Caco-2 (cell line): ENCODE results near the gene ANKRD44. TPM values are rescaled to one million over a fixed set of nuclear protein-coding genes. Genes with fewer than 3 reads are reported as not detected.

ENCODE experiments used
- BruUV-seq: library from RNA; stranded (reverse); fragments of 400-500 nt; replicated peaks from 2 replicates; lab custom pipeline; 2021; lab: Mats Ljungman, UMichigan
- CTCF ChIA-PET: fragments of 300-600 bp; sonication (Branson Sonifier 250); formaldehyde crosslinking; loops from one replicate; lab custom pipeline; 2022; ENCODE audit warnings: antibody characterized with exemption; lab: Charles Lee
- POLR2A ChIA-PET: fragments of 300-600 bp; sonication (Branson Sonifier 250); formaldehyde crosslinking; loops from one replicate; lab custom pipeline; 2022; ENCODE audit warnings: antibody characterized with exemption; lab: Charles Lee
- DNase-seq, 2 experiments: peaks; one replicate each; pipeline versions ENCODE4 v3.0.0 to v3.0.0-alpha.2; 2020 to 2022
- H3K27me3 ChIP-seq: replicated peaks from 2 replicates; pipeline ENCODE4 v1.6.0; 2011; ENCODE audit warnings: low read length; ENCODE audit not compliant: control insufficient read depth, insufficient read depth
- H3K36me3 ChIP-seq: 2 replicates; pipeline ENCODE4 v1.5.1; 2011; ENCODE audit warnings: low read length; ENCODE audit not compliant: control insufficient read depth, insufficient read depth
- H3K4me1 ChIP-seq: fragments of 250-450 bp; sonication (Bioruptor Pico); 2 replicates; pipeline ENCODE4 v1.5.1; 2020; ENCODE audit warnings: mild to moderate bottlenecking
- H3K4me3 ChIP-seq: 2 replicates; pipeline ENCODE4 v1.5.1; 2011; ENCODE audit warnings: low read depth, mild to moderate bottlenecking, control low read depth, low read length
- H3K9me3 ChIP-seq: fragments of 250-450 bp; sonication (Bioruptor Pico); 2 replicates; pipeline ENCODE4 v1.5.1; 2020; ENCODE audit warnings: mild to moderate bottlenecking, moderate library complexity
- H3K27ac Mint-ChIP-seq: one replicate; pipeline ENCODE4 v1.8.0; 2022; ENCODE audit warnings: mixed read lengths; ENCODE audit not compliant: unreplicated experiment
- H3K27me3 Mint-ChIP-seq: one replicate; pipeline ENCODE4 v1.8.0; 2022; ENCODE audit warnings: mixed read lengths; ENCODE audit not compliant: insufficient read depth, unreplicated experiment
- H3K36me3 Mint-ChIP-seq: one replicate; pipeline ENCODE4 v1.8.0; 2022; ENCODE audit warnings: mild to moderate bottlenecking, mixed read lengths; ENCODE audit not compliant: insufficient read depth, unreplicated experiment
- H3K4me1 Mint-ChIP-seq: one replicate; pipeline ENCODE4 v1.8.0; 2022; ENCODE audit warnings: low read depth, mixed read lengths; ENCODE audit not compliant: unreplicated experiment
- H3K4me3 Mint-ChIP-seq: one replicate; pipeline ENCODE4 v1.8.0; 2022; ENCODE audit warnings: mild to moderate bottlenecking, moderate library complexity, mixed read lengths; ENCODE audit not compliant: unreplicated experiment
- H3K9me3 Mint-ChIP-seq: one replicate; pipeline ENCODE4 v1.8.0; 2022; ENCODE audit warnings: mixed read lengths; ENCODE audit not compliant: unreplicated experiment
- CTCF ChIP-seq, 2 experiments: fragments of 200-600 bp in 1 of 2; IDR thresholded peaks; 1 replicate in 1 of 2; 2 replicates in 1 of 2; pipeline versions ENCODE4 v1.5.1 to v1.8.0; 2011 to 2022; ENCODE audit warnings: antibody characterized with exemption in 1 of 2, control low read depth in 1 of 2, inconsistent platforms in 1 of 2, low read depth in 1 of 2, low read length in 1 of 2, mild to moderate bottlenecking in 1 of 2, moderate library complexity in 1 of 2; ENCODE audit not compliant: insufficient read depth in 1 of 2, severe bottlenecking in 1 of 2, unreplicated experiment in 1 of 2
- intact Hi-C: fragments of 100-400 bp; cut with micrococcal nuclease; formaldehyde crosslinking; loops from one replicate; pipeline ENCODE4 v1.10.0; 2022; ENCODE audit not compliant: unreplicated experiment
- total RNA-seq: library from RNA; stranded (reverse); gene quantifications from 2 replicates; pipeline ENCODE4 v1.2.3, GENCODE V29; 2022

The ANKRD44 gene
- total RNA-seq, 1 experiment from 2014 or later: 1.0 TPM

- intact Hi-C loops: no loop called here
These were observed 80.8 kb downstream of the ANKRD44 start for GRCh38 chr2:197229509-197230443.

DNA sequence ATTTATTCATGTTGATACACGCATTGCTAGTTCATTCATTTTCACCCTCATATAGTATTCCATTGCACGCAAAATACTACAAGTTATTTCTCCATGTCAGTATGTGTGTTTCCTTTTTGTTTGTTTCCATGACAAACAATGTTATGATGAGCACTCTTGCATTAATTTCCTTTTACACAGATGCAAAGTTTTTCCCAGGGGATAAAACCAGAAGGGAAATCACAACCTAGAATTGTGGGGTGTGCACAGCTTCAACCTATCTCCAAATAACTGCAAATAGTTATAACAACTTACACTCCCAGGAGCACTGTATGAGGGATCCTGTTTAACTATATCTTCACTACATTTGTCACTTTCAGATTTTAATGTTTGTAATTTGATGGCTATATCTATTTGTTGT lies 87.1 kb downstream of the ANKRD44 start:
- intact Hi-C loops: no loop called here
- H3K9me3 ChIP-seq: no peaks in the 10 kb centered on the region
- Mint-ChIP-seq H3K4me3 (no peak overlapping the region), H3K9me3 (no peaks in the 10 kb centered on the region), H3K27ac (no peak overlapping the region), H3K4me1 (no peaks in the 10 kb centered on the region), H3K27me3 (no peaks in the 10 kb centered on the region), H3K36me3 (no peaks in the 10 kb centered on the region)
- H3K4me3 ChIP-seq: no peak overlapping the region
- no peaks in the 10 kb centered on the region for H3K36me3 ChIP-seq
- no peaks in the 10 kb centered on the region for H3K27me3 ChIP-seq
- TF ChIP-seq CTCF (IDR thresholded peaks at IDR 0.05; ENCODE audit: insufficient read depth in 1 of 2, low read depth in 1 of 2, low read length in 1 of 2, severe bottlenecking in 1 of 2, unreplicated experiment in 1 of 2): no peak
- no peak for DNase-seq
- no TSS peak for BruUV-seq
- no peaks in the 10 kb centered on the region for H3K4me1 ChIP-seq
- ChIA-PET POLR2A (no interaction called here), CTCF (no interaction called here)

More at GRCh38 chr2:197229509-197230443, 80.8 kb downstream of the ANKRD44 start:
- H3K4me1 ChIP-seq: no peaks in the 10 kb centered on the region
- H3K36me3 Mint-ChIP-seq: no peaks in the 10 kb centered on the region
- H3K36me3 ChIP-seq: no peaks in the 10 kb centered on the region
- H3K27ac Mint-ChIP-seq: no peak overlapping the region
- H3K4me3 Mint-ChIP-seq: no peak overlapping the region
- no peaks in the 10 kb centered on the region for H3K9me3 Mint-ChIP-seq
- no peaks in the 10 kb centered on the region for H3K9me3 ChIP-seq
- H3K27me3 ChIP-seq: no peaks in the 10 kb centered on the region
- H3K27me3 Mint-ChIP-seq: peaks cover 8% of the 10 kb centered on the region
- H3K4me3 ChIP-seq: no peak overlapping the region
- TF ChIP-seq CTCF (IDR thresholded peaks at IDR 0.05; ENCODE audit: insufficient read depth in 1 of 2, low read depth in 1 of 2, low read length in 1 of 2, severe bottlenecking in 1 of 2, unreplicated experiment in 1 of 2): no peak
- ChIA-PET POLR2A (no interaction called here), CTCF (no interaction called here)
- no peaks in the 10 kb centered on the region for H3K4me1 Mint-ChIP-seq
- BruUV-seq: no TSS peak
- DNase-seq: no peak

- no peak for TF ChIP-seq CTCF (IDR thresholded peaks at IDR 0.05; ENCODE audit: insufficient read depth in 1 of 2, low read depth in 1 of 2, low read length in 1 of 2, severe bottlenecking in 1 of 2, unreplicated experiment in 1 of 2)
- H3K4me3 Mint-ChIP-seq: no peak overlapping the region
- no TSS peak for BruUV-seq
- Histone ChIP-seq H3K4me3 (no peak overlapping the region), H3K27me3 (no peaks in the 10 kb centered on the region), H3K36me3 (no peaks in the 10 kb centered on the region), H3K9me3 (no peaks in the 10 kb centered on the region), H3K4me1 (no peaks in the 10 kb centered on the region)
- DNase-seq: no peak
- CTCF ChIA-PET: no interaction called here
- H3K27ac Mint-ChIP-seq: no peak overlapping the region
- H3K36me3 Mint-ChIP-seq: no peaks in the 10 kb centered on the region
- POLR2A ChIA-PET: no interaction called here
- H3K4me1 Mint-ChIP-seq: no peaks in the 10 kb centered on the region
- H3K27me3 Mint-ChIP-seq: no peaks in the 10 kb centered on the region
- H3K9me3 Mint-ChIP-seq: no peaks in the 10 kb centered on the region
- intact Hi-C loops: no loop called here
These were observed 90.9 kb downstream of the ANKRD44 start for GRCh38 chr2:197219636-197220035.
